ENCODE results near the gene LRCH1.
"Not testable (repeated sequence)": the region's sequence is repeated elsewhere in the genome, so short reads cannot be mapped to it uniquely, and the experiment has no call there.

LRCH1 gene

GRCh38 chr13:46552889-46553520, at the start of gene LRCH1:
LRCH1 (plus strand) TSS chr13:46553170; CDS start chr13:46553397, 227 bp downstream.
- peak; percentile 69 to 75 for DNase-seq (ENCODE audit: low read depth in 2 of 2)

DNA sequence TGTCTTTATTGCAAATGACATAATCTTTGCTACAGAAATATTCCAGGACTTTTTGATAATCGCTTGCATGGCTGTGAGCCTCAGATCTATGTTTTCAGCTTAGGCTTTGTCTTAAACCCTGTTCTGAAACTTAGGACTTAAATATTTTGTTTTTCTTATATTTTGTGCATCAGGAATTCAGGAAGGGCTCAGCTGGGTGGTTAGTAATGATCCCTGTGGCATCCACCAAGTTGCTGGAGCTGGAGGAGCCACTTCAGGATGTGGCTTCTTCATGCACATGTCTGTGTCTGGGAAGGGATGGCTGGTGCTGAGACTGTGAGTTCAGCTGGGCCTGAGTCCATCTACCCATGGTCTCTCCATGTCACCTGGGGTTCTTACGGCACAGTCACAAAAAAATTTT, 48.9 kb upstream of the LRCH1 start:
- DNase-seq (ENCODE audit: low read depth in 2 of 2): no peak

DNA sequence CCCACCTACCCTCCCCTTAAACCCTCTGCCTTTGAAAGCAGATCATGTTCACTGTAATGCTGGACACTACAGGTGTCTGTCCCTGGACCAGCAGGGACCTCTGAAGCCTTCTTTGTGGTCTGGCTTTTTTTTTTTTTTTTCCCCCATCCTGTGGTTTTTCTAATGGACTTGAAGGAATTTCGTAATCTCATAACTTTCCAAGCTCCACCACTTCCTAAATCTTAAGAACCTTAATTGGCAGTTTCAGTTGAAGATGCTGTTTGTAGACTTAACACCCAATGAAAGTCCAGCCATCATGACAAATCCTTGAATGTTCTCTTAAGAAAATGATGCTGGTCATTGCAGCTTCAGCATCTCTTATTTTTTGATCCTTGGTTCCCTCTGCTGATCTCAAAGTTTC, 45.0 kb upstream of the LRCH1 start:
- no peak for DNase-seq (ENCODE audit: low read depth in 2 of 2)

DNA sequence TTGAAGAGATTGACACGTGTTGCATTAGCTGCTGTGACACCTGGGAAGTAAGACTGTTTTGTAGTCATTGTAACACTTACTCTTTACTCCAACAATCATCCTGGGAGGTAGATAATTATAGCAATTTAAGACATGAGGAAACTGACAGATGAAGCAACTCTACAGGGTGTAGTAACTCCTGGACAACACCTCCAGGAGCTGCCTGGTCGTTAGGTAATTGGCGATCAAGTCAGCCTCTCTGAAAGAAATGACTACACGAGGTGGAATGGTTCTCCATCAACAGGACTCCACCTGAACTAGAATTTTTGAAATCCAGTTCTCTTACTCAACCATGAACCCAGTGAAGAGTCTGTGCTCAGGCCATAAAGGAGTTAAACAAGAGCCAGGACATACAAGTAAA, 43.0 kb upstream of the LRCH1 start:
- DNase-seq (ENCODE audit: low read depth in 2 of 2): no peak

DNA sequence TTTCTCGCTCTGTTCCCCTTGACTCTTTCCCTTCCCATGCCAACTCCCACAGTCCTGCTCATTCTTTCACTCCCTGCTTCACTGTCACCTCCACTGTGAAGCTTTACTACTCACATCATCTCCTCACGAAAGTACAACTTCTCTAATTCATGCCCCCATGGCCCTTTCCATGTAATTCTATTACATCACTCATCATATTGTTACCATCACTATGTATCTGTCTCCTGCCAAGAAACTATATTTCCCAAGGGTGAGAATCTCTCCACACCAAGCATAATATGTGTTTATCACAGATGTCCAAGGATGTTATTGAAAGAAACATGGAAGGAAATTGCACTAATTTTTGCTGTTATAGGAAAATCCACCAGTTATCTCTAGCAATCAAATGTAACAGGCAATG, 37.2 kb upstream of the LRCH1 start:
- DNase-seq (ENCODE audit: low read depth in 2 of 2): no peak

DNA sequence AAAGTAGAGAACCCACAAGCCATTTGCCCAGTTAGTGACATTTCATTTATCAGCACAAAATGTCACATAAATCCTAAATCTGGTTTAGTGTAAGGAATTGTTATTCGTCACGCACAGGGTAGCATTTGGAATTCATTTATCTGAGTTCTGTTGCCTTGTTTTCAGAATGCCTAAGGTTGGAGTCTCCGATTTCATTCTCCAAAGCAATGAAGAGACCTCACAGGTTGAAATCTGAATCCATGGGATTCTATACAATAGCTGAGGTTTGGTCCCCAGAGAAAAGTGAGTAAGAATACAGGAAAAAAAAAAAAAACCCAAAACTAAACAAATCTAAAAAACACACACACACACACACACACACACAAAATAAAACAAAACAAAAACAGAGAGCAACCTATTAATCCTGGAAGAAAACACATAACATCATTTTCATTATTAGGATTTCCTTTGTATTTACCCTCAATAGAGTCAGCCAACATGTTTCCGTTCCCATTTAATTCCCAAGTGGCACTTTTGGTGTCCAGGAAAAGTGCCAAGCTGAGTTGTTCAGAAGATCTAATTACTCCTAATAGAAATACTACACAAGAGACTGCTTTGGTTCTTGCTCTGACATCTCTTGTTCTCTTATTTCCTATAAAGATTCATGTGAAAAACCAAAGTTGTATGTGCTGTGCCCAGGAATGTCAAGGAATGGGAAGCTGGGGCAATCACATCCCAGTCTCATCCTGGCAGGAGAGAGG, 36.2 kb upstream of the LRCH1 start:
- peak; percentile 73 to 83 for DNase-seq (ENCODE audit: low read depth in 2 of 2)

DNA sequence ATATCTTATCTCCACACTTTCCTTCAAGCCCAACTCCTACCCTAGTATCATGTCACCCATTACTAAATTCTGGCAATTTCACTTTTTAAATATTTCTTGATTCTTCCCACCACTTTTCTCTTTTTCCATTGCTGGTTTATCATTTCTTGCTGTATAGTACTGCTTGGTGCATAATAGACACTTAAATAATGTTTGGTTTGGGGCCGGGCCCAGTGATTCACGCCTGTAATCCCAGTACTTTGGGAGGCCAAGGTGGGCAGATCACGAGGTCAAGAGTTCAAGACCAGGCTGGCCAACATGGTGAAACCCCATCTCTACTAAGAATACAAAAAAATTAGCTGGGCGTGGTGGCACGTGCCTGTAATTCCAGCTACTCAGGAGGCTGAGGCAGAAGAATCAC, 35.2 kb upstream of the LRCH1 start:
- not testable (repeated sequence) for DNase-seq (ENCODE audit: low read depth in 2 of 2)

DNA sequence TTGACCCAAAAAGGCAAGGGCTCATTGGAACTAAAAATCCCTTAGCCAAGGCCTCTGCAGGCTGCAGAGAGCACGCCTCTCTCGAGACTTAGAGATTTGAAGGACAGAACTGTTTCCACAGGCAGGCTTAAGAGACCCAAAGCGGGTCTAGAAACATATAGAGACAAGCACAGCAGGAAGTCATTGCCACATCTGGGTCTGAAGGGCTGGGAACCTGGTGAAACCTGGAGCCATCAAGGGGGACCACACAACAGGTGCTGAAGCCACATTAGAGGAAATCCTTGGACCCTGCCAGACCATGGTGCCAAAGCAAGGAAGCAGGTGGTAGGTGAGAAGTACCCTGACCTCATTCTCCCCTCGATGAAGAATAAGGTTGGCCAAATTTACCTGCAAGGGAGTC, 33.8 kb upstream of the LRCH1 start:
- DNase-seq (ENCODE audit: low read depth in 2 of 2): no peak

DNA sequence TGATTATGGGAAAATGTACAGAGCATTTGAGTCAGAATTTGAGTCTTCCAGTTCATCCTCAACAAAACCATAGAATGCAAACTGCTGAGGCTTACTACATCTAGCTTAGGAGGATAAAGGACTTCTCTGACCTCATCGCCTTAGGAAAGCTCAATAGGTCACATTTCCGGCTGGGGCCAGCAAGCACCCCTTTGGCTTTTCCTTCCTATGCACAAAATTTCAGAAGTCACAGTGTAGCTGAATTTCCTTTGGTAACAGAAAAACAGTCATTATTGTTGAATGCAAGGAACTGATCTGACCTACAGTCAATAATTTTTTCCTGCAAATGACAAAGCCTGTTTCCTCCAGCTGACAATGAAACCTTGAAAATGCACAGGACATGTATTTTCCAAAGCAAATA, 32.8 kb upstream of the LRCH1 start:
- DNase-seq (ENCODE audit: low read depth in 2 of 2): no peak

GRCh38 chr13:46521486-46521885, 31.5 kb upstream of the LRCH1 start:
- no peak for DNase-seq (ENCODE audit: low read depth in 2 of 2)

- DNase-seq (ENCODE audit: low read depth in 2 of 2): no peak
These were observed 30.8 kb upstream of the LRCH1 start for GRCh38 chr13:46521921-46522747.

- DNase-seq (ENCODE audit: low read depth in 2 of 2): no peak
These were observed 30.3 kb upstream of the LRCH1 start for GRCh38 chr13:46522748-46523030.

- no peak for DNase-seq (ENCODE audit: low read depth in 2 of 2)
These were observed 28.8 kb upstream of the LRCH1 start for GRCh38 chr13:46523972-46524752.

DNA sequence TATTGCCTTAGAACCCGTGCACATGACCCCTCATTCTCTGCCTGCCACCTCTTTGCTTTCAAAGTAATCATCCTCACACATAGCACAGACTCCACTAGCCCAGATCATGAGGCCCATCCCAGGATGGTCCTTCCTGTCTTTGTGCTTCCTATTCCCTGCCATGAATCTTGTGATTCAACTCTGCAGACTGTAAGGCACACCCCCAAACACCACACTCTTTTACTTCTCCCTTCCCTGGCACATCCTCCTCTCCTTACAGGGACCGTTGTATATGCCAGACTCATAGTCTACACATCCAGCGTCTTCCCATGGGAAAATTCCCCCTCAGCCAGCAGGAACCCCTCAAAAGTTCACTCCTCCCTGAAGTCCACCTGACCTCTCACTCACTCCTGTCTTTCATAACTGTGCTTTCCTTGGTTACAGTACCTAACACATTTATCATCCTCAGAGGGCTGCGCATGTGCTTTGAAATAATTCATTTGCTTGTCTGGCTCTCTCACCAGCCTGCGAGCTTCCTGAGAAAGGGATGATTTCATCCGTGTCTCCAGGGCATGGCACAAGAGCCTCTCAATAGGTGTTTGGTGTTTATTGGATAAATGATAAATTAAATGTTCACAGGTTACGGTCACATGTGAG, 26.8 kb upstream of the LRCH1 start:
- DNase-seq (ENCODE audit: low read depth in 2 of 2): no peak

- DNase-seq (ENCODE audit: low read depth in 2 of 2): no peak
These were observed 26.2 kb upstream of the LRCH1 start for GRCh38 chr13:46526740-46527139.

DNA sequence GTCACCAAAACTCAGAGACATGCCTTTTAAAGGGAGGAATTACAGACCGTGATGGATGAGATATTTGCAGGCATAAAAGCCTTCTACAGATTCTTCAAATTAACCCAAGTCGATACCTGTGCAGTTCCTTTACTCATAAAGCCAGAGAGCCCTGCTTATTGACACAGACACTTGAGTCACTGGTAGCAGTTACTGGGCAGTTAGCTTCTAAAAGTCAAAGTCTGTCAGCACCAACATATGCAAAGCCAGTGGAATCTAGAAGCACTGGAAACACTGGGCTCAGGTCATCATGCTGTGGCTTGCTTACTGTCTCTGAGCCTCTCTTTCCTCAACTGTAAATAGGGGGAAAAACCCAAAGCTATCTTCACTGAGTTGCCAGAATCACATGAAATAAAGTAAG, 25.7 kb upstream of the LRCH1 start:
- no peak for DNase-seq (ENCODE audit: low read depth in 2 of 2)

GRCh38 chr13:46529216-46529919, 23.6 kb upstream of the LRCH1 start:
- DNase-seq (ENCODE audit: low read depth in 2 of 2): no peak

DNA sequence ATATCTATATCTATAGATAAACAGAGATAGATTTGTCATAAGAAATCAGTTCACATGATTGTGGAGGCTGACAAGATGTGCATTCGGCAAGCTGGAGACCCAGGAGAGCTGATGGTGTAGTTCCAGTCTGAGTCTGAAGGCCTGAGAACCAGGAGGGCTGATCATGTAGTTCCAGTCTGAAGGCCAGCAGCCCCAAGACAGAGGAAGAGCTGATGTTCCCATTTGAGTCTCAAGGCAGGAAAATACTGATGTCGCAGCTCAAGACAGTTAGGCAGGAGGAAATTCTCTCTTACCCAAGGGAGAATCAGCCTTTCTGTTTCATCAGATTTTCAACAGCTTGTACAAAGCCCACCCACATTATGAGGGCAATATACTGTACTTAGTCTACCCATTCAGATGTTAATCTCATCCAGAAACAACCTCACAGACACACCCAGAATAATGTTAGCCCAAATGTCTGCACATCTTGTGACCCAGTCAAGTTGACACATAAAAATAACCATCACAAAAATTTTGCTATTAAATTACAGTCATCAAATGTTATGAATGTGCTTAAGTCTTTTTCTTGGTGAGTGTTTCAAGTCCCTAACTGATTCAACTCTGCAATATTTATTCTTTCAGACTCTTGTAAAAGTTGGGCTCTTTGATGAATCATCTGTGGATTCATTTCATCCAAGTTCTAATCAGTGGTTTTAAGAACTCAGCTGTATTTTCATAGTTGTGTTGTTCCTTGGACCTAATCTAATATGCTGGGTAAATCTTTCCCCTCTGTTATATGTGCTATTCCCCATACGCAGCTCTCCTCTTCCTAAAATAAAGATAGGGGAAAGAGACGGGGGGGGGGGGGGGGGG, 22.7 kb upstream of the LRCH1 start:
- no peak for DNase-seq (ENCODE audit: low read depth in 2 of 2)

- no peak for DNase-seq (ENCODE audit: low read depth in 2 of 2)
These were observed 21.0 kb upstream of the LRCH1 start for GRCh38 chr13:46531953-46532352.

DNA sequence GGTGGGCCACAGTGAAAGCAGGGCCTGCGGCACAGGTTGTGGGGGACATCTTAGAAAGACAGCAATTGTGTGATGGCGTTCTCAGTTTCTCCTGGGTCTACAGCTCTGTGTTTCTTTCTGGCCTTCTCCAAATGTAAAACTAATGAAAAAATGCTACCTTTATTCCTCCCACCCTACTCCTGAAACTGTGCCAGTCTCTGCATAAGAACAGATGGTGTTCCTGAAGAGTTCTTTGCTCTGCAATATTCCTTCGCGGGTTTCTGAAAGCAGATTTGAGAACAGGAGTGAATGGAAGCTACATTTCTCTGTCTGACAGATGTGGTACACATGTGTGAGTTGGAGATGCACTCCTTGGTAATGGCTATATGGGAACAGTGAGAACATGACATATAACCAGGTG, 18.0 kb upstream of the LRCH1 start:
- DNase-seq (ENCODE audit: low read depth in 2 of 2): no peak

Measured in fibroblast of skin of left biceps (primary cell).